CD4-positive, alpha-beta T cell (primary cell): Measurements from ENCODE around the gene SERPING1. TPM values are rescaled to one million over a fixed set of nuclear protein-coding genes. Genes with fewer than 3 reads are reported as not detected.

ENCODE experiments used
- ATAC-seq: fragments of 200-7000 bp; cut with Tn5 transposase; one replicate; pipeline ENCODE4 v1.10.0; 2022; ENCODE audit warnings: mild to moderate bottlenecking; ENCODE audit not compliant: poor library complexity
- CTCF ChIA-PET: fragments of 350-600 bp; sonication (Branson Sonifier 250); formaldehyde crosslinking; loops from one replicate; lab custom pipeline; 2021; ENCODE audit warnings: antibody characterized with exemption, inconsistent platforms; lab: Charles Lee
- POLR2A ChIA-PET: fragments of 350-600 bp; sonication (Branson Sonifier 250); formaldehyde crosslinking; loops from one replicate; lab custom pipeline; 2021; ENCODE audit warnings: antibody characterized with exemption, inconsistent platforms; lab: Charles Lee
- DNase-seq, 14 experiments: peaks; one replicate each; pipeline ENCODE4 v3.0.0-alpha.2; 2013 to 2020; ENCODE audit warnings: mixed read lengths in 2 of 14
- H3K27ac ChIP-seq, 2 donors: one replicate each; pipeline versions ENCODE4 v1.5.1 to v1.7.0; 2013; ENCODE audit warnings: low read length in 2 of 2, low read depth in 1 of 2, mild to moderate bottlenecking in 1 of 2
- H3K27me3 ChIP-seq, 2 experiments: 1 replicate in 1 of 2; 2 replicates in 1 of 2; pipeline versions ENCODE4 v1.6.1 to v1.7.0; 2013; ENCODE audit warnings: low read length in 2 of 2, control low read depth in 1 of 2, mild to moderate bottlenecking in 1 of 2, moderate library complexity in 1 of 2; ENCODE audit not compliant: insufficient read depth in 2 of 2, control insufficient read depth in 1 of 2
- H3K36me3 ChIP-seq: one replicate; pipeline ENCODE4 v1.6.1; 2013; ENCODE audit warnings: low read length, control low read depth; ENCODE audit not compliant: insufficient read depth
- H3K4me1 ChIP-seq: one replicate; pipeline ENCODE4 v1.6.1; 2013; ENCODE audit warnings: low read length, control low read depth; ENCODE audit not compliant: insufficient read depth
- H3K4me3 ChIP-seq: one replicate; pipeline ENCODE4 v1.5.1; 2013; ENCODE audit warnings: mild to moderate bottlenecking, low read length, moderate library complexity
- H3K9me3 ChIP-seq, 2 experiments: 1 replicate in 1 of 2; 2 replicates in 1 of 2; pipeline versions ENCODE4 v1.6.1 to v1.7.0; 2013; ENCODE audit warnings: low read length in 2 of 2, mild to moderate bottlenecking in 2 of 2, control low read depth in 1 of 2, moderate library complexity in 1 of 2; ENCODE audit not compliant: control insufficient read depth in 1 of 2, insufficient read depth in 1 of 2
- H3K27ac Mint-ChIP-seq: one replicate; pipeline ENCODE4 v1.8.0; 2020; ENCODE audit warnings: mixed read lengths
- H3K27me3 Mint-ChIP-seq: one replicate; pipeline ENCODE4 v1.8.0; 2021; ENCODE audit warnings: mixed read lengths
- H3K36me3 Mint-ChIP-seq: one replicate; pipeline ENCODE4 v1.8.0; 2021; ENCODE audit warnings: low read depth, mixed read lengths
- H3K4me1 Mint-ChIP-seq: one replicate; pipeline ENCODE4 v1.8.0; 2021; ENCODE audit warnings: low read depth, mixed read lengths
- H3K4me3 Mint-ChIP-seq: one replicate; pipeline ENCODE4 v1.8.0; 2020; ENCODE audit warnings: mild to moderate bottlenecking, mixed read lengths
- H3K9me3 Mint-ChIP-seq: one replicate; pipeline ENCODE4 v1.8.0; 2020; ENCODE audit warnings: mixed read lengths
- intact Hi-C, 2 experiments: fragments of 100-400 bp; cut with DNase I in 1 of 2; cut with micrococcal nuclease in 1 of 2; formaldehyde crosslinking; loops; one replicate each; pipeline versions ENCODE4 v1.15.1 to v1.9.0; 2023 to 2025; cut with DNase I, micrococcal nuclease
- total RNA-seq, 174 experiments: library from RNA in 2 of 174; stranded (reverse) in 2 of 174; gene quantifications; one replicate each; pipeline ENCODE4 v1.2.3 and lab custom pipeline; 2021 to 2026
- TF ChIP-seq, protein P1 (sequence below): fragments of 200-600 bp; IDR thresholded peaks from one replicate; pipeline ENCODE4 v1.8.0; 2022; ENCODE audit warnings: antibody characterized with exemption, mild to moderate bottlenecking

The SERPING1 gene
- total RNA-seq, 2 experiments from 2014 or later: 0.53 TPM; not detected in 1

DNA sequence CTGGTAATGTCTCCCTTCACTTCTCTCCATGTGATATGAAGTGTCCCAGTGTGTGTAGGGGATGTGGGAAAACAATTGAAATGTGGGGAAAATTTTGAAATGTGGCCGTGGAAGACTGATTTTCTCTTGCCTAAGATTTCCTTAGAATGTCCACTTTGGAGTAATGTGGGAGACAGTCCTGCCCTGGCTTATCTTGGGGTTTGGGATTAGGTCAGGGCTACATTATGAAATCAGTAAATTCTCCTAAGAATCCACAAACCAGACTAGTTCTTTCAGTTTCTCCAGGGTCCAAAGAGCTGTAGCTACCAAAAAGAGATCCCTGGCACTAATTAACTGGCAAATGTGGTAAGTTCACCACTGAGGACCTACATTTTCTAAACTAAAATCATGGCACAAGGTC is 29.4 kb downstream of the SERPING1 start:
- ChIA-PET POLR2A (no interaction called here), CTCF (interaction anchor here (1.2 kb wide), 1 partner anchor 59 kb away, joined by 3 read pairs; the partner anchor contains the start of gene UBE2L6)
- no peaks in the 10 kb centered on the region for H3K4me1 Mint-ChIP-seq
- H3K4me3 ChIP-seq: no peak overlapping the region
- no peak for DNase-seq
- TF ChIP-seq, protein P1, sequence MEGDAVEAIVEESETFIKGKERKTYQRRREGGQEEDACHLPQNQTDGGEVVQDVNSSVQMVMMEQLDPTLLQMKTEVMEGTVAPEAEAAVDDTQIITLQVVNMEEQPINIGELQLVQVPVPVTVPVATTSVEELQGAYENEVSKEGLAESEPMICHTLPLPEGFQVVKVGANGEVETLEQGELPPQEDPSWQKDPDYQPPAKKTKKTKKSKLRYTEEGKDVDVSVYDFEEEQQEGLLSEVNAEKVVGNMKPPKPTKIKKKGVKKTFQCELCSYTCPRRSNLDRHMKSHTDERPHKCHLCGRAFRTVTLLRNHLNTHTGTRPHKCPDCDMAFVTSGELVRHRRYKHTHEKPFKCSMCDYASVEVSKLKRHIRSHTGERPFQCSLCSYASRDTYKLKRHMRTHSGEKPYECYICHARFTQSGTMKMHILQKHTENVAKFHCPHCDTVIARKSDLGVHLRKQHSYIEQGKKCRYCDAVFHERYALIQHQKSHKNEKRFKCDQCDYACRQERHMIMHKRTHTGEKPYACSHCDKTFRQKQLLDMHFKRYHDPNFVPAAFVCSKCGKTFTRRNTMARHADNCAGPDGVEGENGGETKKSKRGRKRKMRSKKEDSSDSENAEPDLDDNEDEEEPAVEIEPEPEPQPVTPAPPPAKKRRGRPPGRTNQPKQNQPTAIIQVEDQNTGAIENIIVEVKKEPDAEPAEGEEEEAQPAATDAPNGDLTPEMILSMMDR: no peak
- H3K9me3 ChIP-seq: peaks cover 0 to 5% of the 10 kb centered on the region in 2 experiments
- H3K27ac Mint-ChIP-seq: no peak overlapping the region
- no peaks in the 10 kb centered on the region for H3K36me3 ChIP-seq
- intact Hi-C loops: no loop called here
- no peaks in the 10 kb centered on the region for H3K27me3 ChIP-seq
- H3K4me3 Mint-ChIP-seq: no peak overlapping the region
- no peak for ATAC-seq
- H3K4me1 ChIP-seq: no peaks in the 10 kb centered on the region
- no peak overlapping the region for H3K27ac ChIP-seq
- H3K9me3 Mint-ChIP-seq: no peaks in the 10 kb centered on the region
- no peaks in the 10 kb centered on the region for H3K36me3 Mint-ChIP-seq
- H3K27me3 Mint-ChIP-seq: peaks cover 14% of the 10 kb centered on the region

DNA sequence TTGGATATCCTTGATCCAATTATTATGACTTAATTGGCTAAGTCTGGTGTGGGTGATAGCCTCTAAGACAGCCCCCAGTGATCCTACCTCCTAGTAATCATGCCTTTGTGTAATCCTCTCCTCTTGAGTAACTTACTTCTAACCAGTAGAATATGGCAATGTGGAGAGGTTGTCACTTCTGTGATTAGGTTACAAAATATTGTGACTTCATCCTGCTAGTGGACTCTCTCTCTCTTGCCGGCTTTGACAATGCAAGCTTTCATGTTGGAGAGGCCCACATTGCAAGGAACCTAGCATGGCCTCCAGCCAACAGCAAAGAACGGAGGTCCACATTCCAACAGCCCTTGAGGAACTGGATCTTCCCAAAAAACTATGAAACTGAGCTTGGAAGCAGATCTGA is 32.7 kb downstream of the SERPING1 start:
- no peaks in the 10 kb centered on the region for H3K4me1 ChIP-seq
- TF ChIP-seq, protein P1: no peak
- Mint-ChIP-seq H3K9me3 (no peaks in the 10 kb centered on the region), H3K4me1 (no peaks in the 10 kb centered on the region), H3K36me3 (no peaks in the 10 kb centered on the region), H3K4me3 (no peak overlapping the region), H3K27me3 (peaks cover 25% of the 10 kb centered on the region), H3K27ac (no peak overlapping the region)
- H3K36me3 ChIP-seq: no peaks in the 10 kb centered on the region
- ChIA-PET CTCF (no interaction called here), POLR2A (no interaction called here)
- no peak for ATAC-seq
- no peak for DNase-seq
- intact Hi-C loops: no loop called here
- peaks cover 5 to 9% of the 10 kb centered on the region in 2 experiments for H3K27me3 ChIP-seq
- H3K9me3 ChIP-seq: no peaks in the 10 kb centered on the region
- H3K27ac ChIP-seq: no peak overlapping the region
- no peak overlapping the region for H3K4me3 ChIP-seq

DNA sequence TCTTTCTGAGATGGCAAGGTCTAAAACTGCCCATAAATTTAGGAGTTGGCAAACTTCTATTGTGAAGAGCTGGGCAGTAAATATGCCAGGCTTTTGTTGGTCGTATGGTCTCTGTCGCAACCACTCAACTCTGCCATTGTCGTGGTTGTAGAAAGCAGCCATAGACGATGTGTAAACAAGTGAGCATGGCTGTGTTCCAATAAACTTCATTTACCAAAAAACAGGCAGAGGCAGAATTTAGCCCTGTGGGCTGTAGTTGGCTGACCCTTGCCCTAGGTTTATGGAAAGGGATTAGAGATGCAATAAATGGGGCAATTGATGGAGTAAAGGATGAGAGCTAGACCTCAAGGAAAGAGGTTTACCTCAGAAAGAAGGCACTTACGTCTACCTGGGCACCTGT is 34.6 kb downstream of the SERPING1 start:
- intact Hi-C loops: no loop called here
- CTCF ChIA-PET: interaction anchor here (1.2 kb wide), 1 partner anchor 12 kb away, joined by 3 read pairs; no protein-coding TSS in a partner anchor
- H3K27ac ChIP-seq: no peak overlapping the region
- H3K9me3 Mint-ChIP-seq: no peaks in the 10 kb centered on the region
- H3K36me3 ChIP-seq: no peaks in the 10 kb centered on the region
- no peak overlapping the region for H3K27ac Mint-ChIP-seq
- H3K4me3 ChIP-seq: no peak overlapping the region
- H3K9me3 ChIP-seq: no peaks in the 10 kb centered on the region
- peaks cover 36% of the 10 kb centered on the region for H3K27me3 Mint-ChIP-seq
- H3K4me1 Mint-ChIP-seq: no peaks in the 10 kb centered on the region
- no peaks in the 10 kb centered on the region for H3K4me1 ChIP-seq
- ATAC-seq (no peak), DNase-seq (no peak)
- no peak overlapping the region for H3K4me3 Mint-ChIP-seq
- H3K36me3 Mint-ChIP-seq: no peaks in the 10 kb centered on the region
- peaks cover 12% of the 10 kb centered on the region in 2 experiments for H3K27me3 ChIP-seq
- TF ChIP-seq, protein P1: no peak
- POLR2A ChIA-PET: no interaction called here
